NCI-H2107 treated with DMSO at 0.1 percent for 48 hours (cell line): ENCODE results near the gene ASB15.
"Not testable (repeated sequence)": the region's sequence is repeated elsewhere in the genome, so short reads cannot be mapped to it uniquely, and the experiment has no call there.

Experiments used
- DNase-seq: peaks from one replicate; lab custom pipeline; 2025; ENCODE audit not compliant: unreplicated experiment; lab: John Stamatoyannopoulos, UW

The ASB15 gene

DNA sequence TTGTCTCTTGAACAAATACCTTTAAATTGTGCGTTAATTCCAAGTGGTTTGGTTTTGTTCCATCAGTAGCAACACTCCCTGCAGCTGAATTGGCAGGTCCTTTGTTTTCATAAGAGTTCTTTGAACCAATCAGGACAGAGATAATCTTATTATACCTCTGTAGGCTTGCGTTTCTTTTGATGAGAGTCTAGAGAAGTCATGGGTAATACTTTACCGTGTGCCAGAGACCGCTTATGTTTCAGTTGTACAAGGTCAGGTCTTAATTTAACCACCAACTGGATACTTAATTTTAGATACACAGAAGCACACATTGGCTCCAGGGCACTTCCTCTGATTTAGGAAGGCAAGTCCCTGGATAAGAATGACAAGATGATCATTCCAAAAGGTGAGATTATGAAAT, at the start of gene ASB15:
Gene ASB15, plus strand, starts transcription at position 292 of the 400 bp plus-strand sequence. CDS start 12,682 bp downstream, outside the sequence.
- peak; percentile 61 for DNase-seq

DNA sequence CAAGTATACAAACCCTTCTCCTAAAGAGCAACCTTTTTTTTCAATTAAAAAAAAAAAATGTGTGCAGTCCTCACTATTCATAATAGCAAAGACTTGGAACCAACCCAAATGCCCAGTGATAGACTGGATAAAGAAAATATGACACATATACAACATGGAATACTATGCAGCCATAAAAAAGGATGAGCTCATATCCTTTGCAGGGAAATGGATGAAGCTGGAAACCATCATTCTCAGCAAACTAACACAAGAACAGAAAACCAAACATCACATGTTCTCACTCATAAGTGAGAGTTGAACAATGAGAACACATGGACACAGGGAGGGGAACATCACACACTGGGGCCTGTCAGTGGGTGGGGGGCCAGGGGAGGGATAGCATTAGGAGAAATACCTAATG, 49.5 kb upstream of the ASB15 start:
- not testable (repeated sequence) for DNase-seq

DNA sequence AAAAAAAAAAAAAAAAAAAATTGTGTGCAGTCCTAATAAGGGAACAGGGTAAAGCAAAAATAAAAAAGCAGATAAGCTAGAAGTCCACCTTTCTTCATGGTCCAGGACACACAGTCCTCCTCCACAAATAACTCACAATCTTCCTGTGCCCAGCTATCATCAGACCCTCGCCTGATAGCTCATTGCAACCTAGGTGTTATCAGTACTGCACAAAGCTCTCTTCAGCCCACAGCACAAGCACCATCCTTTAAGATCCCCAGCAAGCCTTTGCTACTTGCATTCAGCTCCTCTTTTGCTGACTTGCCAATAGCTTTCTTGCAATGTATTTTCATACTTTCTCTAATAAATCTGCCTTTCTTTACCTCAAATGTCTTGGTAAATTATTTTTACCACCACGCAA, 49.0 kb upstream of the ASB15 start:
- DNase-seq = no peak

DNA sequence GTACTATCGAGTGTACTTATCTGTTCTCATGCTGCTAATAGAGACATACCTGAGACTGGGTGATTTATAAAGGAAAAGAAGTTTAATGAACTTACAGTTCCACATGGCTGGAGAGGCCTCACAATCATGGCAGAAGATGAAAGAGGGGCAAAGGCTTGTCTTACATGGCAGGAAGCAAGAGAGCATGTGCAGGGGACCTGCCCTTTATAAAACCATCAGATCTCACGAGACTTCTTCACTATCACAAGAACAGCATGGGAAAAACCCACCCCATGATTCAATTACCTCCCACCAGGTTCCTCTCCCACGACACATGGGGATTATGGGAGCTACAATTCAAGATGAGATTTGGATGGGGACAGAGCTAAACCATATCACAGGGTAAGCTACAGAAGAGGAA, 48.5 kb upstream of the ASB15 start:
- no peak for DNase-seq

DNA sequence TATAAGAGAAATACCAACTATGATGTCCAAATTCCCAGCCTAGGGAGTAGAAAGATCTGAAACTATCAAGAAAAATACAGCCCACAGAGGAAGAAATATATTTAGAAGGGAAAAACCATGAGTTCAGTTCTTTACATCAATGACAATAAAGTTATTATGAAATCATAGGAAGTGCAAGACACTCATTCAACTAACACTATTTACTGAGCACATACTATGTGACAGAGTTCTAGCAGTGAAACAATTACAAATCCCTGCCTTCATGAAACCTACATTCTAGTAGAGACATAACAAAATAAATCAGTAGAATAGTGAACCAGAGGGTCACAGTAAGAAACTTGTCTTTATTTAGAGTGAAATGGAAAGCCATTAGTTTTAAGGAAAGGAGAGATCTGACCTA, 46.1 kb upstream of the ASB15 start:
- DNase-seq = no peak

DNA sequence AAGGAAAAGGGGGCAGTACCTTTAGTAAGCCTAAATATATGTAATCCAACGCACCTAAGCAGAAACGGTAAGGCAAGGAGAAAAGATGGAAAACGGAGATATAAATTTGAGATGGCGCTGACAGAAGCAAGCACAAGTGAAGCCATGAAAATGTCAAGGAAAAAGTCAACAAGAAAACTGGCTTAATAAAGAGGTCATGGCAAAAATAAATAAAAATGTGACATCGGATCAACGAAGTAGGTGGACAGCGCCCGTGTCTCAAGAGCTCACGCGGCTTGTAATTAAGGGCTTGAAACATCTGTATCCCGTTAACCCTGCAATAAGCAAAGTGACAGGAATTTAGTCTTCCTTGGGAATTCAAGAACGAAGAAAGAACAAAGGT, 44.6 kb upstream of the ASB15 start:
- DNase-seq = no peak

DNA sequence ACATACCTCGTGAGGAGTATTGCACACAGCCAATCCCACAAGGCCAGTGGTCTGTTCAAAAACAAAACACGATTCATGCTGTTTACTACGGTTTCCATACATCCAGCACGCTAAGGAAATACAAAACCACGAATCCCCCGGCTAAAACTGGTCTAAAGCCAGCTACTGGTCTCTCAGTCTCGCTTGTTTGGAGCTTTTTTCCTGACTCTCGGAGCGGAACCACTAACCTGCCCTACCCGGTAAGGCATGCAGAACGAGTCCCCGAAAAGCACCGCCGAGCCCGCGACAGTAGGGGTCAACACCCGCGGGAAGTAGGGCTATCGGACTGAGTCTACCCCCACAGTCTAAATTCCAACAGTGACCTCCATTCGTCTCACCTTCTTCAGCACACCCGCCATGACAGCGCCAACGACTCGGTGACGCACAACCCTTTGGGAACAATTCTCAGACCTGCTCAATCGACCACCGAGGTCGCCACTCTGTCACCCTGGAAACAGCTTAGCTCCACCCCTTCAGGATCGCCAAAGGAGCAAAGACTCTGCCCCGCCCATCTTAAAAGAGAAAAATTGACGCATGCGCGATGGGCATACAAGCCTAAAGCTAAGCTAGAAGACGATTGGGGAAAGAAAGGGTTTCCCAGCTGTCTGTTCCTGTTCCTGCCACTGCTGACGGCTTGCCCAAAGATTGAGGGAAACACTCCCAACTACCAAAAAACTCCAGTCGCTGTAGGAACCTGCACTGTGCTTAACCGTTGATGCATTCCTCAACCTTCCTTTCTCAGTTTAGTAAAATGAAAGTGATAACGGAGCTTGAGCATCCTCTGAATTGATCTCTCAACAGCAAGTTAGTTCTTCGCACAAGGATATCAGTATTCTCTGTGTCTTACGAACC, 44.0 kb upstream of the ASB15 start, which contains the start of gene NDUFA5:
Gene NDUFA5, minus strand, starts transcription at position 421 of the 891 bp plus-strand sequence. Its CDS starts 23 bp downstream, at position 398.
- peak; percentile 100 for DNase-seq

DNA sequence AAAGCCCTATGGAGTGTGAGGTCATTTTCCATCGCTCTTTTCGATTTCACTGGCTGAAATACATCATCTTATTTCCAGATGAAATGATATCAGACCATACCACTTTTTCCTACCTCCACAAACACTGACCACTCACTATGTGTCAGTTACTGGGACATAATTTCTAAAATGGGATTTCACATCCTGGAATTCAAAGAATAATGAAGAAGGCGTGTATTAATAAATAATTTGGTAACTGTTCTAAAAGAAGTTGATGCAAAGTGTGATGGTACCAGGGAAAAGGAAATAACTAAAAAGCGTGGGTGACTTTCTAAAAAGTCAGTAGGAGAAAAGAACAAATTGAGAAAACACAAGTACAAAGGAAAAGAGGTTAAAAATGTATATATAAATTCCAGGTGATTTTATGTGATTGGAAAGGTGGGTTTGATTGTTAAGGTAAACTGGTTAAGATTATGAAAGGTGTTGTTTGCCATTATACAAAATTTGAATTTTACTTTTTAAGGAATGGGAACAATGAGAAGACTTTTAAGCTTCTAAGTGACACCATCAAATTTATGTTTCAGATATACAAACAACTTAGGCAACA, 43.2 kb upstream of the ASB15 start:
- no peak for DNase-seq

DNA sequence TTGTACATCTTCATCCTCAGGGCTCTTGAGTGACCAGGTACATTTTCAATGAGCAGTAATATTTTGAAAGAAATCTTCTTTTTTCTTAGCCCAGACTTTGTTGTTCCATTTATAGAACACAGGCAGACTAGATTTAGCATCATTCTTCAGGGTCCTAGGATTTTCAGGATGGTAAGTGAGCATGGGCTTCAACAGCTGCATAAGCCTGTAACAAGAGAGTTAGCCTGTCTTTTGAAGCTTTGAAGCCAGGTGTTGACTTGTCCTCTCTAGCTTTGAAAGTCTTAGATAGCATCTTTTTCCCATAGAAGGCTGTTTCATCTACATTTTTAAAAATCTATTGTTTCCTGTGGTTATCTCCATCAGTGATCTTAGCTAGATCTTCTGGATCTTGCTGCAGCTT, 39.5 kb upstream of the ASB15 start:
- DNase-seq = no peak

DNA sequence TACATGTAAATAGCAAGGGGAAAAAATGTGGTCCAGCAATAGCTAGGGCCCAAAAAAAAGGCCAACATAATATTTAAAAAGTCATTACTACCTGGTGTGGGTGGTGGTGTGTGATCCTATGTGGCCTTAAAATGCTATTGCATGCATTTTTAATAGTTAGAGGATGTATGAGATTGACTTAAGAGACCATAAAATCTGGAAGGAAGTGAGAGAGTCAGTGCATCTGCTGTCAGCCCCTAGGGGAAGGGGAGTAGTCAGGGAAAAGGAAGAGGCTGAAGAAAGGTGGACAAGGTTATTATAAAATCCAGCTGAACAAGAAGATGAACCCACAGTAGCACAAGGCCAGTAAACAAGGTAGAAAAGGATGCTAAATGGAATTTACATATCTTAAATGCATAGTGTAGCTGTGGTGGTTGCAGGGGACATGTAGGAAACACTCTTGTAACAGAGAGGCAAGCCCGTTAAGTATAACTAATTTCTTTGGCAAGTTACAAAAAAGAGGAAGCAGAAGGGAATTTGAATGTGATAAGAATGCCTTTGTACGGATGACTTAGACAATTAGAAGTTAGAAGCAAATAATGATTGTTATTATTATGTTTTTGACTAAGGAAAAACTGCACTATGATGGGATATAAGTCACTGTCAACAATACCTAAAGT, 32.1 kb upstream of the ASB15 start:
- DNase-seq = no peak

DNA sequence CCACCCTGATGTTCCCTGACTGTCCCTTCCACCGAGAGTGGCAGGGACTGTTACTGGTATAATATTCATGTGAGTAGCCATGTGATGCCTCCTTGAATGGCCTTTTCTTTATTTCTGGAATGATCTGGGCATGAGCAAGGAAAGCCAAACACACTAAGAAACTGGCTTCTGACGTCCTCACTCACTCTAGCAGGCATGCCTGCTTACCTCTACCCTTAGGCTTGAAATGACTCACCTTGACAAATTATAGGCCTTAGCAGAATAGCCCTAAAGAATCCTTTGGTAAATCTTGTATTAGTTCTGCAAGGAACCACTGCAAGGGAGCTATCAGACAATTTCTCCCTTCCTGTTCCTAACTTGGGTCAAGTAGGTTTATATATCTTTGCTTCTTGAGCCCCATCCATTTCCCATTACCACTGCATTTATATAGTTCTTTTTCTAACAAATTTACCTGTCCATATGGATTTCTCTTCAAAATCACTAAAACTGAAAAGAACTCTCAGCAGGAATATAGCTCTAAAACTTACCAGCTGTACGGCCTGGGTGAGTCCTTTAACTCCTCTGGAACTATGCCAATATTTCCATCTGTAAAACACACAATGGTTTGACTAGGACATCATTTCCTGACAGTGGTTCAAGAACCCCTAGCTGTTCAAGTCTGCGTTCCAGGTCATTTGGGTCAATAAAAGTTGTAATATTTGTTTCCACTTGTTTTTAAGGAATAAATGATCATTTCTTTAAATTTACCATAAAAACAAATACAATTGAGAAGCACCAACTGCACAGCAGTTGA, 31.0 kb upstream of the ASB15 start:
- no peak for DNase-seq

DNA sequence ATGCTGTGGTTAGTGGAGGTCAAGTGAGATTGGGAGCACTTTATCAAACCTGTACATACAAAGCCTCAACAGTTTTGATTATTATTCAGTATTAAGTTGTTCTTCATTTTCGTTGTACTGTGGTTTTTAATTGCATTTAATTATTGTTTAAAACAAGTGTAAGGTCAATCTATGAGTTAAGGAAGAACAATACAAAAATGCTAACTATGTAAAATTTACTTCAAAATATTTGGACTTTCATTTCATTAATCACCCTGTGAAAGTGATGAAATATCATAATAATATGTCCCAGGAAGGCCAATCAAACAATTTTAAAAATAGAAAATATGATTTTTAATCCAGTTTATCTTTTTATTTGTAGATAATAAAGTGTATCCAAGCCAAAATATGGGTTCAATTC, 30.4 kb upstream of the ASB15 start:
- no peak for DNase-seq

DNA sequence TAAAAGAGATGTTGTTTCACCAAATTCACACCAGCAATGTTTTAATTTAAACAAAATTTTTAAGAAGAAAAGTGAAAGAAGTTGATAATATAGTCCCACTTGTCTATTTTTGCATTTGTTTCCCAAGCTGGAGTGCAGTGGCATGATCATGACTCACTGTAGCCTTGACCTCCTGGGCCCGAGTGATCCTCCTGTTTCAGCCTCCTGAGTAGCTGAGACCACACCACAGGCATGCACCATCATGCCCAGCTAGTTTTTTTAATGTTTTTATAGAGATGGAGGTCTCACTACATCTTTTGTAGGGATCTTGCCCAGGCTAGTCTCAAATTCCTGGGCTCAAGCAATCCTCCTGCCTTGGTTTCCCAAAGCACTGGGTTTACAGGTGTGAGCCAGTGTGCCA, 29.9 kb upstream of the ASB15 start:
- no peak for DNase-seq

DNA sequence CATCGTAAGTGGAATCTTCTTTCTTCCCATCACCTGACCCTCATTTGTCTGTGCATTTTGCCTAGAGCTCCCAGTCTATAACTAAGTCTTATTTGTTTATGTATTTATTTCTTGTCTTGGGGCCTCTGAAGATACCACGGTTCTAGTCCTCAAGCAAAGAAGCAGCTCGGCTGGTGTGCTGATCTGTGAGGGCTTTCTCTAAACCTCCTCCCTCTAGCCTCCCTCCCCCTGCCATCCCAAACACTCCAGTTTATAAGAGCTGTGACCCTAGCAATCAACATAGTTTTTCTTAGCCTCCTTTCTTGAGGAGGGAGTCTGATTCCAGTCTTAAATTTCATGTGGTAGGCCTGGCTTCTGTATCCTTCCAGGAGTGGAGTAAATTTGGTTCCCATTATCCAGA, 28.3 kb upstream of the ASB15 start:
- DNase-seq = no peak

DNA sequence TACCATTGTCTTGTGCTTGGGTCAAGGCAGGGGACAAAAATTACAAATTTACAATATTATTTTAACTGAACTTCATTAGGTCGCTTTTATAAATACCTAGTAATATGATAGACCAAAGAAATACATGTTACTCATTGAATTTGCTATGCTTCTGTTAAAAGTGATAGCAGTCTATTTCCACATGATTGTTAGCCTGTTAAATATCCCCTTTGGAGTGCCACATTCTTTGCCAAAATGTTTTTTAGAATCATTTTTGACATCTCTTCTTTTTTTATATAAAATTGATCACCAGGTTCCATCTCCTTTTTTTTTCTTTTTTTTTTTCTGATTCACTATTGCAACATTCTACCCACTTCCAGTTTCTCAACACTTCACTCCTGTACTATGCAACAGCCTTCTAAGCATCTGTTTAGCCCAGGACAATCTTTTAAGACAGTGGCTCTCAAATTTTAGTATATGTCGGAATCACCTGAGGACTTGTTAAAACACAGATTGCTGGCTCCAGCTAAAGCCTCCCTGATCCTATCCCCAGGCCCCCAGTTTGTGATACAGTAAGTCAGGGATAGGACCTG, 27.6 kb upstream of the ASB15 start:
- no peak for DNase-seq

DNA sequence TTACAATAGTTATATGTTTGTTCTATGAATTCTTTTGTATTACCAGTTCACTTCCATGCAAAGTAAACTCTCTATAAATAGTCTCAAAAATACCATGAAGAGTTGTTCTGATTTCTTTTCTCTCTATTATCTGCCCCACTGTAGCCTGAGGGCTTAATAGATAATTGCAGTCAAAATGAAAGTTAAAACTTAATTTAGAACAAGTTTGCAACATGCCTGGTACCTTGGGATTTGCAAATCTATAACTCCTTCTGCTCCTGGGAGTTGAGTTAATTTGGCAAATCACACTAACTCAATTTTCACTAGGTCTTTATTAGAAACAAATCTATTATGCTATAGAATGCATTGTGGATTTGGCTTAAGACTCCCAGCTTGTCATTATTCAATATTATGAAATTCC, 22.2 kb upstream of the ASB15 start:
- no peak for DNase-seq

DNA sequence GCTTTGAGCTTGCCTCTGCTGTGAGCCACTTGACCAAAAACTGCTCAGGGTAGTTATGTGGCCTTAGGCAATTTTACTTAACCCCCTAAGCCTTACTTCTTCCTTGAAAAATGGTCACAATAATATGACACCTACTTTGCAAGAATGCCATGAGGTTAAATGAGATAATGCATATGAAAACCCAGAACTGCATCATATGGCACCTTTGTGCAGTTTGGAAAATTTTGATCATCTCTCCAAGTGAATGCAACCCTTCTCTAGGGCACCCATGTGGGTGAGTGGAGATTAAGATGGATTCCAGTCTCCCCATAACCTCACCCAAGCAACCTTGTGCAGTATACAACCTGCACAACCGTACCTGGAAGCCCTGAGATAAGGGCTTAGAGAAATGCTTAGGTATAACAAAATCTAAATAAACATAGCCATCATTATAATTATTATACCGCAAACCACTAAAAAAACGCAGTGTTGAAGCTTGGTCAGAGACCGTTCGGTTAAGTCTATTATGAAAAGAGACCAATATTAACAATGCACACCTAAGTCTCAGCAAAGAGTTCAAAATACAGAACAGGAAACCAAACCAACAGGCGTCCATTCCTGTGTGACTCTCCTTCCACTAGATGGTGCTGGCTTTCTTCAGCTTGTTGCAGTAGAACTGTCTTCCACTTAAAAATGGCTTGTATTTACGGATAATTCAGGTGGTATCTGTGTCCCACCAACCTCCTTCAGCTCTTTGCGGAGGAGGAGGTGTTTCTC, 21.0 kb upstream of the ASB15 start:
- peak; percentile 88 for DNase-seq

DNA sequence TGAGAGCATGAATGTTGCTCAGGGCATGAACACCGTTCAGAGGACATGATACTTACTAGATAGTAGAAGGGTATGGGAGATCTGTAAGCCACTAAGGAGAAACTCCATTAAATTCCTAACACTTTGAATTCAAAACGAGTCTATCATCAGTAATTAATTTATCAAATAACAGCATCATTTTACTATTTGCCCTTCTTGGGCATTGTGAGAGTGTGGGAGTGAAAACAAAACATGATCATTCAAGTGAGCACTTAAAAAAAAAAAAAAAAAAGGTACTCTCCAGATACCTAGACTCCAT, 20.5 kb upstream of the ASB15 start:
- no peak for DNase-seq

DNA sequence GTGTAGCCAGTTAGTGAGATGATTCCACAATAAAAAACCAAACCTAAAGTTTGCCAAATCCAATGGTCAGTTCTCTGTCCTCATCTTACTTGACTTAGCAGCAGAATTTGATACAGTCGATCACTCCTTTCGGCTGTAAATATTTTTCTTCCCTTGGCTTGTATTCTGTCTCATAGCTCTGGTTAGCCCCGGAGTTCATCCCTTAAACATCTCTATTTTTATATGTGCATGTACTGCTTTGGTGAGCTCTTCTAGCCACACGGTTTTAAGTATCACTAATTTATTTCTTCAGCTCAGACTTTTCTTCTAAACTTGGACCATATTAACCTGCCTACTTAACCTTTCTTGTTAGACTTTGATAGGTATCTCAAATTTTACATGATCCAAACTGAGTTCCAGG, 17.8 kb upstream of the ASB15 start:
- DNase-seq = no peak

DNA sequence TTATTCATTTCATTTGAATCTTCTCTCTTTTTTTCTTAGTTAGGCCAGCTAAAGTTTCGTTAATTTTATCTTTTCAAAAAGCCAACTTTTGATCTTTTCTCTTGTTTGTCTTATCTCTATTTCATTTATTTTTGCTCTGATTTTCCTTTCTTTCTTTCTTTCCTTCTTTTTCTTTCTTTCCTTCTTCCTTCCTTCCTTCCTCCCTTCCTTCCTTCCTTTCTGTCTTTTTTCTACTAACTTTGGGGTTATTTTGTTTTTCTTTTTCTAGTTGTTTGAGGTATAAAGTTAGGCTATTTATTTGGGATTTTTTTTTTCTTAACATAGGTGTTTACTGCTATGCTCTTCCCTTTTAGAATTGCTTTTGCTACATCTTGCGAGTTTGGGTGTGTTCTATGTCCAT, 13.2 kb upstream of the ASB15 start:
- DNase-seq = no peak
